Measurements from ENCODE around the gene EPN3. TPM values are rescaled to one million over a fixed set of nuclear protein-coding genes. Genes with fewer than 3 reads are reported as not detected.
A peak's percentile ranks its signal among the peaks of the same experiment; 100 is the strongest.

Gene EPN3
- polyA plus RNA-seq, 1 donor from 2014 or later, result not detected

- no peaks in the 10 kb centered on the region for H3K79me2 ChIP-seq (replicated peaks; ENCODE audit: insufficient read depth, low read length)
- no peaks in the 10 kb centered on the region for H3F3A ChIP-seq (ENCODE audit: insufficient read depth, low read length, poor library complexity, severe bottlenecking)
- H3K9me2 ChIP-seq (ENCODE audit: insufficient read depth, low read length), result no peaks in the 10 kb centered on the region
- H3K9ac ChIP-seq (ENCODE audit: low read length), result peak overlapping the region; percentile 12
- no peak overlapping the region for H3K27ac ChIP-seq (ENCODE audit: low read length)
- H3K4me2 ChIP-seq (ENCODE audit: low read length), result no peak overlapping the region
- TF ChIP-seq RAD21 (conservative IDR thresholded peaks at IDR 0.05), result no peak
- TF ChIP-seq MXI1 (conservative IDR thresholded peaks at IDR 0.05; ENCODE audit: poor library complexity, severe bottlenecking), result no peak
- TF ChIP-seq TAF1 (IDR thresholded peaks at IDR 0.05; ENCODE audit: low read depth), result no peak
- TF ChIP-seq EP300 (conservative IDR thresholded peaks at IDR 0.05; ENCODE audit: poor library complexity, severe bottlenecking), result no peak
- TF ChIP-seq EZH2 (IDR thresholded peaks at IDR 0.05; ENCODE audit: borderline replicate concordance, insufficient read depth, low read length, poor library complexity, severe bottlenecking), result no peak
- no peak for TF ChIP-seq POLR2AphosphoS5 (IDR thresholded peaks at IDR 0.05)
- TF ChIP-seq SMC3 (conservative IDR thresholded peaks at IDR 0.05; ENCODE audit: poor library complexity), result no peak
- no peak for TF ChIP-seq CTCF (IDR thresholded peaks at IDR 0.05; ENCODE audit: poor library complexity, severe bottlenecking)
- TF ChIP-seq REST (IDR thresholded peaks at IDR 0.05; ENCODE audit: borderline replicate concordance), result no peak
- H3K9me3 ChIP-seq (ENCODE audit: low read length), result no peaks in the 10 kb centered on the region
- H2AFZ ChIP-seq (ENCODE audit: low read depth, low read length), result no peak overlapping the region
- H4K20me1 ChIP-seq (ENCODE audit: insufficient read depth), result no peaks in the 10 kb centered on the region
- H3K4me3 ChIP-seq (ENCODE audit: low read length), result no peak overlapping the region
- no peaks in the 10 kb centered on the region for H3K27me3 ChIP-seq (ENCODE audit: insufficient read depth, low read depth, low read length)
- no peaks in the 10 kb centered on the region for H3K36me3 ChIP-seq (ENCODE audit: insufficient read depth, low read length)
These were observed 54.1 kb downstream of the EPN3 start for GRCh38 chr17:50586421-50587247.

- Histone ChIP-seq H2AFZ (ENCODE audit: low read depth, low read length) (no peak overlapping the region), H3K27me3 (ENCODE audit: insufficient read depth, low read depth, low read length) (no peaks in the 10 kb centered on the region), H3K27ac (ENCODE audit: low read length) (no peak overlapping the region), H3K9me3 (ENCODE audit: low read length) (no peaks in the 10 kb centered on the region), H3K9ac (ENCODE audit: low read length) (no peak overlapping the region), H3K4me3 (ENCODE audit: low read length) (no peak overlapping the region), H3K4me2 (ENCODE audit: low read length) (no peak overlapping the region), H3K79me2 (replicated peaks; ENCODE audit: insufficient read depth, low read length) (no peaks in the 10 kb centered on the region), H3F3A (ENCODE audit: insufficient read depth, low read length, poor library complexity, severe bottlenecking) (no peaks in the 10 kb centered on the region), H3K36me3 (ENCODE audit: insufficient read depth, low read length) (no peaks in the 10 kb centered on the region), H4K20me1 (ENCODE audit: insufficient read depth) (no peaks in the 10 kb centered on the region), H3K9me2 (ENCODE audit: insufficient read depth, low read length) (no peaks in the 10 kb centered on the region)
- TF ChIP-seq MXI1 (conservative IDR thresholded peaks at IDR 0.05; ENCODE audit: poor library complexity, severe bottlenecking), result no peak
- TF ChIP-seq EP300 (conservative IDR thresholded peaks at IDR 0.05; ENCODE audit: poor library complexity, severe bottlenecking), result no peak
- TF ChIP-seq TAF1 (IDR thresholded peaks at IDR 0.05; ENCODE audit: low read depth), result no peak
- no peak for TF ChIP-seq CTCF (IDR thresholded peaks at IDR 0.05; ENCODE audit: poor library complexity, severe bottlenecking)
- no peak for TF ChIP-seq POLR2AphosphoS5 (IDR thresholded peaks at IDR 0.05)
- no peak for TF ChIP-seq EZH2 (IDR thresholded peaks at IDR 0.05; ENCODE audit: borderline replicate concordance, insufficient read depth, low read length, poor library complexity, severe bottlenecking)
- TF ChIP-seq REST (IDR thresholded peaks at IDR 0.05; ENCODE audit: borderline replicate concordance), result no peak
- TF ChIP-seq RAD21 (conservative IDR thresholded peaks at IDR 0.05), result no peak
- no peak for TF ChIP-seq SMC3 (conservative IDR thresholded peaks at IDR 0.05; ENCODE audit: poor library complexity)
These were observed 55.0 kb downstream of the EPN3 start for GRCh38 chr17:50587571-50587970.
